Measurements from ENCODE around the gene LELP1.
"Not testable (repeated sequence)": the region's sequence is repeated elsewhere in the genome, so short reads cannot be mapped to it uniquely, and the experiment has no call there.

The LELP1 gene

DNA sequence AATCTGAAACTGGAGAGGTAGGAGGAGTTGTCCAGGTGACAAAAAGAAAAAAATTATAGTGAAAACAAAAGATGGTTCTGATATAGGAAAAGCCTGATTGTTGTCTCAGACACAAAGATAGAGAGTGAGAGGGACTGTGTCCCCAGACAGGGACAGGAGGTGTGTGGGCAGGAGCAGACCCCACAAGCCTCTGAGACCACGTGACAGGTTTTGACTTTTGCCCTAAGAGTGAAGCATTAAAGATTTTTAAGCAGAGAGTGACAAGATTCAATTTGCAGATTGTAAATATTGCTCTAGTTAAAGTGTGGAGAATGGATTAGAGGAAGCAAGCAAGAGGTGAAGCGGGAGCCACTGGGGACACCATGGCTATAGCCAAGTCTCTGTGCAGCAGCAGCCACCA lies 24.6 kb downstream of the LELP1 start:
- Histone ChIP-seq H3K36me3 (ENCODE audit: control insufficient read depth in 5 of 5, insufficient read depth in 5 of 5, low read length in 5 of 5) (no peaks in the 10 kb centered on the region), H3K27ac (ENCODE audit: low read depth, low read length) (no peak overlapping the region), H3K9ac (ENCODE audit: low read length in 5 of 5) (no peak overlapping the region), H3K4me1 (ENCODE audit: control insufficient read depth in 5 of 5, insufficient read depth in 5 of 5, low read length in 5 of 5) (peaks cover 0 to 11% (median 0%) of the 10 kb centered on the region in 5 donors), H3K4me3 (ENCODE audit: low read depth in 1 of 5, low read length in 5 of 5) (no peak overlapping the region), H3K9me3 (ENCODE audit: control insufficient read depth in 5 of 5, low read length in 5 of 5) (no peaks in the 10 kb centered on the region), H3K27me3 (ENCODE audit: control insufficient read depth in 5 of 5, insufficient read depth in 4 of 5, low read length in 5 of 5) (peaks cover 0 to 5% (median 0%) of the 10 kb centered on the region in 5 donors)

DNA sequence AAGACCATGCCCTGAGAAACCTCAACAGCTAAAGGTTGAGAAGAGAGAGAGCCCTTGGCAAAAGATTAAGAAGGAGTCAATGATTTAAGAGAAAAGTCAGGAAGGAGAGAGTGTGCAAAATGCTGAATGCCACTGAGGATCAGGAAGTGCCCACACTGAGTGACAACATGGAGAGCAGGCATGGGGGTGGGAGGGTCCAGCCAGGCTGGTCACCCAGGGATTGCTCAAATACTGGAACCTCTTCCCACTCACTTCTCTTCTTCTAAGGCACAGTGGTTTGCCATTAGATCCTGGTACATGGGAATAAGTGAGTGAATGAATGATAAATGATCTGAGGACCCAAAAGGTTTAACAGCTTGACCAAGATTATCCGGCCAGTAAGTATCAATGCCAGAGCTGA lies 25.3 kb downstream of the LELP1 start:
- H3K27me3 ChIP-seq (ENCODE audit: control insufficient read depth in 5 of 5, insufficient read depth in 4 of 5, low read length in 5 of 5) = peaks cover 0 to 5% (median 0%) of the 10 kb centered on the region in 5 donors
- H3K36me3 ChIP-seq (ENCODE audit: control insufficient read depth in 5 of 5, insufficient read depth in 5 of 5, low read length in 5 of 5) = no peaks in the 10 kb centered on the region
- no peaks in the 10 kb centered on the region for H3K9me3 ChIP-seq (ENCODE audit: control insufficient read depth in 5 of 5, low read length in 5 of 5)
- peaks cover 0 to 11% (median 0%) of the 10 kb centered on the region in 5 donors for H3K4me1 ChIP-seq (ENCODE audit: control insufficient read depth in 5 of 5, insufficient read depth in 5 of 5, low read length in 5 of 5)
- no peak overlapping the region for H3K4me3 ChIP-seq (ENCODE audit: low read depth in 1 of 5, low read length in 5 of 5)
- H3K9ac ChIP-seq (ENCODE audit: low read length in 5 of 5) = no peak overlapping the region
- H3K27ac ChIP-seq (ENCODE audit: low read depth, low read length) = no peak overlapping the region

DNA sequence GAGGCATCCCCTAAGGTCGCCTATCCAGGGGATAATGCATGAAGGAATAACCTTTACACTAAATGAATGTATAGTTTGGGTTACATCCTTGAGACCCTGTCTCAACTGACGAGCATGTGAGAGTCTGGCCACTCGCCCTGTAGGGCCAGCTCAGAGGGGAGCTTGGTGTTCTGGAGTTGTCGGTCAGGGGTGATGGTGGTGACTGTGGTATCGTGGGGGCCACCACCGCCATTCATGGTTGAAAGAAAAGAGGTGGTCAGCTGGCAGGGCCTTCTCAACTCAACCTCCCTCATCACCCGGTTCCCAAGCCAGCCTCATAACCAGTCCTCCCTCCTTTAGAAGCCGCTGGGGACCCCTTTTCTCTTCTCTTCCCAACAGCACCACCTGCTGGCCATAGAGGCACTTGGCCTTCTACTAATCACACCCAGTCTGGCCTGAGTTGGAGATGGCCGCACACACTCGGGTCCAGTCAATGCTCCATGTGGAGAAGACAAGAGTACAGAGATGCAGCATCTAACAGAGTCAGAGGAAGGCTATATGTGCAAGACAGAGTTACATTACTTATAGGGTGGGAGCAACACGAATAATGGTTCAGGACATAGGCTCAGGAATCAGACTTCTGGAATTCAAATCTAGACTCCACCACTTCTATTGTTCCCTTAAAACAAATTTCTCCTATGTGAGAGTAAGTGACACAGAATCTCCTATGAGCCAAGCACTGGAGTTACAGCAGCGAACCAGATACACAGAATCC lies 26.0 kb downstream of the LELP1 start:
- H3K4me1 ChIP-seq (ENCODE audit: control insufficient read depth in 5 of 5, insufficient read depth in 5 of 5, low read length in 5 of 5) = peaks cover 0 to 11% (median 0%) of the 10 kb centered on the region in 5 donors
- H3K9ac ChIP-seq (ENCODE audit: low read length in 5 of 5); H3K27me3 ChIP-seq (ENCODE audit: control insufficient read depth in 5 of 5, insufficient read depth in 4 of 5, low read length in 5 of 5); H3K36me3 ChIP-seq (ENCODE audit: control insufficient read depth in 5 of 5, insufficient read depth in 5 of 5, low read length in 5 of 5); H3K4me3 ChIP-seq (ENCODE audit: low read depth in 1 of 5, low read length in 5 of 5); H3K27ac ChIP-seq (ENCODE audit: low read depth, low read length); H3K9me3 ChIP-seq (ENCODE audit: control insufficient read depth in 5 of 5, low read length in 5 of 5): not testable (repeated sequence)

DNA sequence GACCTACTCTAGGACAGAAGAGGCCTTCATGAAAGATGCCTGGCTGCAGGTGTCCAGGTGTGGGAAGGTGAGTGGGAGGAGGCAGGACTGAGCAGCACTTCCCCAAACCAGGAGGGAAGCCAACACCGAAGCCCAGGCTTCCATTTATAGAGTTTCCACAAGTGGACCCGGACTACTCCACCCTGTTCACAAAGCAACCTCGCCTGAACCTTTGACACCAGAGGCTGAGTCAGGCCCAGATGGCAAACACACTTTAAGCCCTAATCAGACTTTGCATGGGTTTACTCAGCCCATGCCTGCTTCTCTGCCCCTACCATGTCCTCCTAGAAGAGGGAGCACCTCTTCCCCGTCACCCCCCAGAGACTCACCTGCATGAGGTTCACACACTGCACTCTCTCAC lies 28.1 kb downstream of the LELP1 start:
- Histone ChIP-seq H3K9ac (ENCODE audit: low read length in 5 of 5) (no peak overlapping the region), H3K36me3 (ENCODE audit: control insufficient read depth in 5 of 5, insufficient read depth in 5 of 5, low read length in 5 of 5) (no peaks in the 10 kb centered on the region), H3K27ac (ENCODE audit: low read depth, low read length) (no peak overlapping the region), H3K9me3 (ENCODE audit: control insufficient read depth in 5 of 5, low read length in 5 of 5) (no peaks in the 10 kb centered on the region), H3K4me1 (ENCODE audit: control insufficient read depth in 5 of 5, insufficient read depth in 5 of 5, low read length in 5 of 5) (peaks cover 0 to 11% (median 0%) of the 10 kb centered on the region in 5 donors), H3K27me3 (ENCODE audit: control insufficient read depth in 5 of 5, insufficient read depth in 4 of 5, low read length in 5 of 5) (peaks cover 0 to 5% (median 0%) of the 10 kb centered on the region in 5 donors), H3K4me3 (ENCODE audit: low read depth in 1 of 5, low read length in 5 of 5) (no peak overlapping the region)

DNA sequence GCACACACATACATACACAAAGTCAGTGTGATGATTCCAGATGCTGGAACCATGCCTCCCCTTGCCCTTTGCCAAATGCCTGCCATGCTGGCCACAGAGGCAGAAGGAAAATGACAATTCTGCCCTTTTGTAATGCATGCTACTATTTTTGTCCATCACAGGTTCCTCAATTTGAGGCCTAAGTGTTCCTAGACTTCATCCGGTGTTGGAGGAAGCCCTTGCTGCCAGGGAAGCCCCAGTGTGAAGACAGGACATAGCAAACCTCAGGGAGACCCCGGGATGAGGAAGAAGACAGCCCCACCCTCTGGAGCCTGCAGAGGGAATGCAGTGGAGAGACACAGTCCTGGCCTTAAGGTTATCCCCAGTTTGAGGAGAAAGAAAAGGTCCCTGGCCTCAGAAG lies 28.6 kb downstream of the LELP1 start:
- Histone ChIP-seq H3K4me3 (ENCODE audit: low read depth in 1 of 5, low read length in 5 of 5) (no peak overlapping the region), H3K27ac (ENCODE audit: low read depth, low read length) (no peak overlapping the region), H3K9ac (ENCODE audit: low read length in 5 of 5) (no peak overlapping the region), H3K4me1 (ENCODE audit: control insufficient read depth in 5 of 5, insufficient read depth in 5 of 5, low read length in 5 of 5) (peaks cover 0 to 11% (median 0%) of the 10 kb centered on the region in 5 donors), H3K27me3 (ENCODE audit: control insufficient read depth in 5 of 5, insufficient read depth in 4 of 5, low read length in 5 of 5) (peaks cover 0 to 5% (median 0%) of the 10 kb centered on the region in 5 donors), H3K9me3 (ENCODE audit: control insufficient read depth in 5 of 5, low read length in 5 of 5) (no peaks in the 10 kb centered on the region), H3K36me3 (ENCODE audit: control insufficient read depth in 5 of 5, insufficient read depth in 5 of 5, low read length in 5 of 5) (no peaks in the 10 kb centered on the region)

DNA sequence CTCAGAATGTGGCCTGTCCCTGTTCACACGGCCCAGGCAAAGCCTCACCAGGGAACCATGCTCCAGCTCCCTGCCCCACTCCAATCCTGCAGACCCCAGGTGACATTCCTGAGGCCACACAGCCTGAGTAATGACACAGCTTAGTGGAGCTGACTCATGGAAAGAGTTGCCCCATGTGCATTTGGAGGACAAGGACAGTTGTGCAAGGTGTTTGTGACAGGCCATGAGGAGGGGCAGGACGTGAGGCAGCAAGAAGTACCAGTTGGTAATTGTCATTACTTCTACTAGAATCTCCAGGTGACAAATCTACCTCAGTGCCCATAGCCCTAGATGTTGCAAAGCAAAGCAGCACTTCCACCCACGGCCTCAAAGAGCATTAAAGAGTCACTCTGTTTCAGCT lies 29.3 kb downstream of the LELP1 start:
- H3K4me3 ChIP-seq (ENCODE audit: low read depth in 1 of 5, low read length in 5 of 5) = no peak overlapping the region
- no peak overlapping the region for H3K27ac ChIP-seq (ENCODE audit: low read depth, low read length)
- H3K36me3 ChIP-seq (ENCODE audit: control insufficient read depth in 5 of 5, insufficient read depth in 5 of 5, low read length in 5 of 5) = no peaks in the 10 kb centered on the region
- peaks cover 0 to 5% (median 0%) of the 10 kb centered on the region in 5 donors for H3K27me3 ChIP-seq (ENCODE audit: control insufficient read depth in 5 of 5, insufficient read depth in 4 of 5, low read length in 5 of 5)
- no peaks in the 10 kb centered on the region for H3K9me3 ChIP-seq (ENCODE audit: control insufficient read depth in 5 of 5, low read length in 5 of 5)
- no peak overlapping the region for H3K9ac ChIP-seq (ENCODE audit: low read length in 5 of 5)
- H3K4me1 ChIP-seq (ENCODE audit: control insufficient read depth in 5 of 5, insufficient read depth in 5 of 5, low read length in 5 of 5) = peaks cover 0 to 11% (median 0%) of the 10 kb centered on the region in 5 donors

DNA sequence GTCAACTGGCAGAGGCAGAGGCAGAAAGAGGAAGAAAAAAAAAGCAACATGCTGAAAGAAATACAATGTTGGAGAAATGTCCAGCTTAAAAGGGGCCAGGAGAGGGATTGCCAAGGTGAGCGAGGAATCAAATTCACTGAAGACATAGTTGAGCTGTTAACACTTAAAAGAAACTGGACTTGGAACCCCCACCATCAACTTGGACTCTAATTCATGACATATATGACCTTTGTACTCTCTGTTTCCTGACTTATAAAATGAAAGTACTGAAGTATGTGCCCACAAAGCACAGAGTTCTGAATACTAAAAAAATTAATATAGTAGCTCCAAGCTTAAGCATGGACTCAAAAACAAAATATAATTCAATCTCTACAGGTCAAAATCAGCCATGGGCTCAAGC lies 30.2 kb downstream of the LELP1 start:
- no peak overlapping the region for H3K4me3 ChIP-seq (ENCODE audit: low read depth in 1 of 5, low read length in 5 of 5)
- no peak overlapping the region for H3K9ac ChIP-seq (ENCODE audit: low read length in 5 of 5)
- no peak overlapping the region for H3K27ac ChIP-seq (ENCODE audit: low read depth, low read length)
- H3K36me3 ChIP-seq (ENCODE audit: control insufficient read depth in 5 of 5, insufficient read depth in 5 of 5, low read length in 5 of 5) = no peaks in the 10 kb centered on the region
- peaks cover 0 to 11% (median 0%) of the 10 kb centered on the region in 5 donors for H3K4me1 ChIP-seq (ENCODE audit: control insufficient read depth in 5 of 5, insufficient read depth in 5 of 5, low read length in 5 of 5)
- H3K27me3 ChIP-seq (ENCODE audit: control insufficient read depth in 5 of 5, insufficient read depth in 4 of 5, low read length in 5 of 5) = no peaks in the 10 kb centered on the region
- no peaks in the 10 kb centered on the region for H3K9me3 ChIP-seq (ENCODE audit: control insufficient read depth in 5 of 5, low read length in 5 of 5)

DNA sequence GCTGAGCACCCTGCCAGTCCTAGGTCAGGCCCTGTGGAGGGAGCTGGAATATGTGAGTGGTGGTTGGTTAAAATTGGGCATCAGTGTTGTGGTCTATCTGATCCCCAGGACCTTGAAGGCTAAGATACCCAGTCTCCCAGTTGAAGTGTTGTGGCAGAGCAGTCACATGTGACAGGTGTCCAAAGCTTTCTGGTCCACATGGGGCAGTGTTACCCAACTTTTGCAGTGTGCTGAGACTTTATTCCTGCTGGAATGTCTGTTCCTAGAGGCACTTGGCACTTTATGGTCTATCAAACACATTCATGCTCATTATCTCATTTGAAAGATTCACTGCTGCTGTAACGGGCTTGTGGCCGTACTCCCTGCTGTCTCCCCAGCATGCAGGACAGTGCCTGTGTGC lies 35.3 kb downstream of the LELP1 start:
- Histone ChIP-seq H3K9me3 (ENCODE audit: control insufficient read depth in 5 of 5, low read length in 5 of 5) (no peaks in the 10 kb centered on the region), H3K27ac (ENCODE audit: low read depth, low read length) (no peak overlapping the region), H3K4me3 (ENCODE audit: low read depth in 1 of 5, low read length in 5 of 5) (no peak overlapping the region)

DNA sequence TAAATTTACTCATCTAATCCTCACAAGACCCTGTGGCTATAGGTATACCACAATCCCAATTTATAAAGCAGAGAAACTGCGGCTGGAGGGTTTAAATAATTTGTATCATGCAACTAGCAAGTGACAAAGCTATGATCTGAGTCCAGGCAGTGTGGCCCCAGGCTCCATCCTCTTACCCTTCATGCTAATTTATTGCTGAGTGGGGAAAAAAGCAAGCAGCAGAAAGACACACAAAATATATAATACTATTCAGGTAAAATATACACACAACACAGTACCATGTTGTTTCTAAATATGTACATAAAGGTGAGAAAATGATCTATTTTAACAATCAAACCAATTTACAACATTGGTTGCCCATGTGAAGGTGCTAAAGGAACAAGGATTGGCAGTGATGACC lies 38.9 kb downstream of the LELP1 start:
- peaks cover 0 to 5% (median 0%) of the 10 kb centered on the region in 5 donors for H3K27me3 ChIP-seq (ENCODE audit: control insufficient read depth in 5 of 5, insufficient read depth in 4 of 5, low read length in 5 of 5)
- H3K36me3 ChIP-seq (ENCODE audit: control insufficient read depth in 5 of 5, insufficient read depth in 5 of 5, low read length in 5 of 5) = no peaks in the 10 kb centered on the region
- H3K27ac ChIP-seq (ENCODE audit: low read depth, low read length) = no peak overlapping the region

More for the DNA sequence above, 35.3 kb downstream of the LELP1 start:
- no peak overlapping the region for H3K9ac ChIP-seq (ENCODE audit: low read length in 5 of 5)
- no peaks in the 10 kb centered on the region for H3K27me3 ChIP-seq (ENCODE audit: control insufficient read depth in 5 of 5, insufficient read depth in 4 of 5, low read length in 5 of 5)
- H3K4me1 ChIP-seq (ENCODE audit: control insufficient read depth in 5 of 5, insufficient read depth in 5 of 5, low read length in 5 of 5) = no peaks in the 10 kb centered on the region
- no peaks in the 10 kb centered on the region for H3K36me3 ChIP-seq (ENCODE audit: control insufficient read depth in 5 of 5, insufficient read depth in 5 of 5, low read length in 5 of 5)

DNA sequence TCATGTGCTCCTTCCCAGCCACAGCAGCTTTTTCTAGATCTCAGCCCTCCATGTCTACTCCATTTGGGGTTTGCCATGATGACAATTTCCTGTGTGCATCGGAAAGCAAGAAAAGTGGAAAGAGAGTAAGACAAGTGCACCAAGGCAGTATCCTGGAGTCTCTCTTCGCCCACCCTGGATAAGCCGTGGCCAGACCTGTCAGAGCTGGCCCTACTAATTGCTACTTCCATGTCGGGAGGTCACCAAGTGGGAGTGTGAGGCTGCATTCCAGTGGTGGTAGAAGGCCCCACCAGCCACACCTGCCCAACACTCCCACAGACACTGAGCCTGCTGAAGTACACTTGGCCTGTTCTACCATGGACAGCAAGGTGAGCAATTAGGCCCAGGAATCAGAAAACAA lies 42.2 kb downstream of the LELP1 start:
- Histone ChIP-seq H3K9ac (ENCODE audit: low read length in 5 of 5) (no peak overlapping the region), H3K27me3 (ENCODE audit: control insufficient read depth in 5 of 5, insufficient read depth in 4 of 5, low read length in 5 of 5) (peaks cover 0 to 14% (median 2%) of the 10 kb centered on the region in 5 donors), H3K4me1 (ENCODE audit: control insufficient read depth in 5 of 5, insufficient read depth in 5 of 5, low read length in 5 of 5) (peaks cover 0 to under 1% (median 0%) of the 10 kb centered on the region in 5 donors), H3K27ac (ENCODE audit: low read depth, low read length) (no peak overlapping the region), H3K9me3 (ENCODE audit: control insufficient read depth in 5 of 5, low read length in 5 of 5) (no peaks in the 10 kb centered on the region), H3K4me3 (ENCODE audit: low read depth in 1 of 5, low read length in 5 of 5) (no peak overlapping the region), H3K36me3 (ENCODE audit: control insufficient read depth in 5 of 5, insufficient read depth in 5 of 5, low read length in 5 of 5) (no peaks in the 10 kb centered on the region)

More for the DNA sequence above, 38.9 kb downstream of the LELP1 start:
- Histone ChIP-seq H3K9ac (ENCODE audit: low read length in 5 of 5) (no peak overlapping the region), H3K4me3 (ENCODE audit: low read depth in 1 of 5, low read length in 5 of 5) (no peak overlapping the region), H3K9me3 (ENCODE audit: control insufficient read depth in 5 of 5, low read length in 5 of 5) (no peaks in the 10 kb centered on the region), H3K4me1 (ENCODE audit: control insufficient read depth in 5 of 5, insufficient read depth in 5 of 5, low read length in 5 of 5) (no peaks in the 10 kb centered on the region)
